Middle frontal gyrus (tissue), 1 donor: Measurements from ENCODE around the gene BCORL1.

Source experiments
- DNase-seq: peaks from one replicate; pipeline ENCODE4 v3.0.0-alpha.2; 2015; ENCODE audit warnings: low spot score; ENCODE audit errors: extremely low spot score

BCORL1 gene

GRCh38 chrX:129961180-129962083 lies 21.0 kb upstream of the BCORL1 start:
- DNase-seq: no peak

GRCh38 chrX:129963729-129964128 lies 18.7 kb upstream of the BCORL1 start:
- DNase-seq: no peak

GRCh38 chrX:129965166-129965565 lies 17.3 kb upstream of the BCORL1 start:
- DNase-seq: no peak

- DNase-seq: no peak
Measured at GRCh38 chrX:129968968-129969367, 13.5 kb upstream of the BCORL1 start.

GRCh38 chrX:129976441-129976840 lies 6.0 kb upstream of the BCORL1 start:
- DNase-seq: no peak

GRCh38 chrX:129979207-129979920 lies 3.1 kb upstream of the BCORL1 start:
- no peak for DNase-seq

GRCh38 chrX:129980001-129980401 lies 2.4 kb upstream of the BCORL1 start:
- DNase-seq: no peak

- DNase-seq: no peak
Measured at GRCh38 chrX:129980540-129981199, 1.8 kb upstream of the BCORL1 start.

GRCh38 chrX:129981200-129981553 lies 1.3 kb upstream of the BCORL1 start:
- DNase-seq: no peak

GRCh38 chrX:129981752-129982299 lies 609 bp upstream of the BCORL1 start:
- no peak for DNase-seq

GRCh38 chrX:129983575-129984110 lies 1.2 kb downstream of the BCORL1 start:
- no peak for DNase-seq

GRCh38 chrX:129984111-129984958 lies 1.9 kb downstream of the BCORL1 start:
- no peak for DNase-seq

- DNase-seq: no peak
Measured at GRCh38 chrX:129987871-129988270, 5.4 kb downstream of the BCORL1 start.

GRCh38 chrX:129992181-129992580 lies 9.7 kb downstream of the BCORL1 start:
- no peak for DNase-seq

GRCh38 chrX:129996120-129996519 lies 13.7 kb downstream of the BCORL1 start:
- no peak for DNase-seq

- no peak for DNase-seq
Measured at GRCh38 chrX:129997086-129997485, 14.7 kb downstream of the BCORL1 start.

GRCh38 chrX:129998021-129998420 lies 15.6 kb downstream of the BCORL1 start:
- no peak for DNase-seq

- DNase-seq: no peak
Measured at GRCh38 chrX:130001893-130002292, 19.5 kb downstream of the BCORL1 start.

- DNase-seq: no peak
Measured at GRCh38 chrX:130002541-130002940, 20.1 kb downstream of the BCORL1 start.

GRCh38 chrX:130005089-130005807 lies 22.8 kb downstream of the BCORL1 start:
- no peak for DNase-seq
